Medulla oblongata (tissue), 1 donor: ENCODE results near the gene PTGES.
"Not testable (repeated sequence)": the region's sequence is repeated elsewhere in the genome, so short reads cannot be mapped to it uniquely, and the experiment has no call there.

Experiments
- DNase-seq: peaks from one replicate; pipeline ENCODE4 v3.0.0-alpha.2; 2015; ENCODE audit errors: extremely low spot score

PTGES gene

GRCh38 chr9:129770741-129771140 lies 17.9 kb upstream of the PTGES start:
- no peak for DNase-seq

GRCh38 chr9:129769669-129770068 lies 16.8 kb upstream of the PTGES start:
- no peak for DNase-seq

GRCh38 chr9:129768486-129768885 lies 15.6 kb upstream of the PTGES start:
- no peak for DNase-seq

- DNase-seq, result no peak
Measured at GRCh38 chr9:129765764-129766317, 13.0 kb upstream of the PTGES start.

- DNase-seq, result no peak
Measured at GRCh38 chr9:129762985-129763926, 10.4 kb upstream of the PTGES start.

- not testable (repeated sequence) for DNase-seq
Measured at GRCh38 chr9:129762370-129762984, 9.6 kb upstream of the PTGES start.

- no peak for DNase-seq
Measured at GRCh38 chr9:129761901-129762369, 9.1 kb upstream of the PTGES start.

GRCh38 chr9:129761293-129761900 lies 8.6 kb upstream of the PTGES start:
- DNase-seq, result no peak

- not testable (repeated sequence) for DNase-seq
Measured at GRCh38 chr9:129760784-129761183, 7.9 kb upstream of the PTGES start.

- no peak for DNase-seq
Measured at GRCh38 chr9:129759804-129760502, 7.1 kb upstream of the PTGES start.

- no peak for DNase-seq
Measured at GRCh38 chr9:129759319-129759718, 6.5 kb upstream of the PTGES start.

- no peak for DNase-seq
Measured at GRCh38 chr9:129757045-129757444, 4.2 kb upstream of the PTGES start.

GRCh38 chr9:129756191-129756590 lies 3.3 kb upstream of the PTGES start:
- DNase-seq, result no peak

- no peak for DNase-seq
Measured at GRCh38 chr9:129755151-129755550, 2.3 kb upstream of the PTGES start.

GRCh38 chr9:129751841-129752801 lies 721 bp downstream of the PTGES start:
- DNase-seq, result no peak

GRCh38 chr9:129750013-129750638 lies 2.7 kb downstream of the PTGES start:
- no peak for DNase-seq

GRCh38 chr9:129749575-129749974 lies 3.3 kb downstream of the PTGES start:
- no peak for DNase-seq

- DNase-seq, result not testable (repeated sequence)
Measured at GRCh38 chr9:129749052-129749451, 3.8 kb downstream of the PTGES start.

- no peak for DNase-seq
Measured at GRCh38 chr9:129748249-129748648, 4.6 kb downstream of the PTGES start.
